Endothelial cell of umbilical vein (primary cell): ENCODE results near the gene AGPAT2.
"Not testable (repeated sequence)": the region's sequence is repeated elsewhere in the genome, so short reads cannot be mapped to it uniquely, and the experiment has no call there.

ENCODE experiments used
- EZH2 ChIP-seq: IDR thresholded peaks from 2 replicates; pipeline ENCODE4 v1.6.1; 2012; ENCODE audit warnings: borderline replicate concordance, low read depth, mild to moderate bottlenecking, moderate library complexity, low read length, inconsistent platforms; ENCODE audit not compliant: severe bottlenecking
- FOS ChIP-seq: IDR thresholded peaks from 2 replicates; pipeline ENCODE4 v1.6.1; 2011; ENCODE audit warnings: mild to moderate bottlenecking, low read length, moderate library complexity, borderline replicate concordance; ENCODE audit not compliant: insufficient read depth
- POLR2A ChIP-seq: IDR thresholded peaks from 2 replicates; pipeline ENCODE4 v1.6.1; 2012; ENCODE audit warnings: low read depth, mild to moderate bottlenecking, control low read depth, low read length
- POLR2AphosphoS5 ChIP-seq: IDR thresholded peaks from 2 replicates; pipeline ENCODE4 v1.6.1; 2012; ENCODE audit warnings: low read depth, mild to moderate bottlenecking, control low read depth, low read length, moderate library complexity; ENCODE audit not compliant: insufficient read depth
- TF ChIP-seq, protein P1 (sequence below), 2 donors: IDR thresholded peaks; 1 replicate in 1 of 2; 2 replicates in 1 of 2; pipeline ENCODE4 v1.5.1; 2011; ENCODE audit warnings: low read length in 2 of 2, mild to moderate bottlenecking in 2 of 2, moderate library complexity in 2 of 2, control low read depth in 1 of 2, inconsistent platforms in 1 of 2, low read depth in 1 of 2; ENCODE audit not compliant: insufficient read depth in 1 of 2; ENCODE audit errors: extremely low read depth in 1 of 2

DNA sequence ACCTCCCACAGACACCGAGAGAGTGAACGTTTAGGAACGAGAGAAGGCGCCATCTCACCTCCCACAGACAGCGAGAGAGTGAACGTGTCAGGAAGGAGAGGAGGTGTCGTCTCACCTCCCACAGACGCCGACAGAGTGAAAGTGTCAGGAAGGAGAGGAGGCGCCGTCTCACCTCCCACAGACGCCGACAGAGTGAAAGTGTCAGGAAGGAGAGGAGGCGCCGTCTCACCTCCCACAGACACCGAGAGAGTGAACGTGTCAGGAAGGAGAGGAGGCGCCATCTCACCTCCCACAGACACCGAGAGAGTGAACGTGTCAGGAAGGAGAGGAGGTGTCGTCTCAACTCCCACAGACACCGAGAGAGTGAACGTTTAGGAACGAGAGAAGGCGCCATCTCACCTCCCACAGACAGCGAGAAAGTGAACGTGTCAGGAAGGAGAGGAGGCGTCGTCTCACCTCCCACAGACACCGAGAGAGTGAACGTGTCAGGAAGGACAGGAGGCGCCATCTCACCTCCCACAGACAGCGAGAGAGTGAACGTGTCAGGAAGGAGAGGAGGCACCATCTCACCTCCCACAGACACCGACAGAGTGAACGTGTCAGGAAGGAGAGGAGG lies 54.7 kb downstream of the AGPAT2 start:
- TF ChIP-seq EZH2, POLR2AphosphoS5, POLR2A, FOS: not testable (repeated sequence)
- TF ChIP-seq, protein P1, sequence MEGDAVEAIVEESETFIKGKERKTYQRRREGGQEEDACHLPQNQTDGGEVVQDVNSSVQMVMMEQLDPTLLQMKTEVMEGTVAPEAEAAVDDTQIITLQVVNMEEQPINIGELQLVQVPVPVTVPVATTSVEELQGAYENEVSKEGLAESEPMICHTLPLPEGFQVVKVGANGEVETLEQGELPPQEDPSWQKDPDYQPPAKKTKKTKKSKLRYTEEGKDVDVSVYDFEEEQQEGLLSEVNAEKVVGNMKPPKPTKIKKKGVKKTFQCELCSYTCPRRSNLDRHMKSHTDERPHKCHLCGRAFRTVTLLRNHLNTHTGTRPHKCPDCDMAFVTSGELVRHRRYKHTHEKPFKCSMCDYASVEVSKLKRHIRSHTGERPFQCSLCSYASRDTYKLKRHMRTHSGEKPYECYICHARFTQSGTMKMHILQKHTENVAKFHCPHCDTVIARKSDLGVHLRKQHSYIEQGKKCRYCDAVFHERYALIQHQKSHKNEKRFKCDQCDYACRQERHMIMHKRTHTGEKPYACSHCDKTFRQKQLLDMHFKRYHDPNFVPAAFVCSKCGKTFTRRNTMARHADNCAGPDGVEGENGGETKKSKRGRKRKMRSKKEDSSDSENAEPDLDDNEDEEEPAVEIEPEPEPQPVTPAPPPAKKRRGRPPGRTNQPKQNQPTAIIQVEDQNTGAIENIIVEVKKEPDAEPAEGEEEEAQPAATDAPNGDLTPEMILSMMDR (IDR thresholded peaks at IDR 0.05; ENCODE audit: extremely low read depth in 1 of 2, insufficient read depth in 1 of 2, low read depth in 1 of 2, low read length in 2 of 2) = not testable (repeated sequence)
